GM18868 (cell line): ENCODE data around the gene UGP2.
"Not testable (repeated sequence)": the region's sequence is repeated elsewhere in the genome, so short reads cannot be mapped to it uniquely, and the experiment has no call there.

ENCODE experiments used
- ATAC-seq: cut with Tn5 transposase; IDR thresholded peaks from one replicate; pipeline ENCODE4 v1.9.1; 2021; ENCODE audit warnings: mild to moderate bottlenecking, moderate library complexity; ENCODE audit not compliant: unreplicated experiment

UGP2 gene

GRCh38 chr2:63841254-63842022 is at the start of gene UGP2:
UGP2 (plus strand) TSS chr2:63841896; CDS start chr2:63842186, 290 bp downstream.
- peak; percentile 65 for ATAC-seq

GRCh38 chr2:63792530-63792929 is 49.2 kb upstream of the UGP2 start:
- no peak for ATAC-seq

- no peak for ATAC-seq
Measured at GRCh38 chr2:63796366-63796765, 45.3 kb upstream of the UGP2 start.

GRCh38 chr2:63796796-63797195 is 44.9 kb upstream of the UGP2 start:
- no peak for ATAC-seq

- no peak for ATAC-seq
Measured at GRCh38 chr2:63801455-63801854, 40.2 kb upstream of the UGP2 start.

- no peak for ATAC-seq
Measured at GRCh38 chr2:63805412-63805811, 36.3 kb upstream of the UGP2 start.

GRCh38 chr2:63808036-63808435 is 33.7 kb upstream of the UGP2 start:
- not testable (repeated sequence) for ATAC-seq

GRCh38 chr2:63808911-63809310 is 32.8 kb upstream of the UGP2 start:
- not testable (repeated sequence) for ATAC-seq

- no peak for ATAC-seq
Measured at GRCh38 chr2:63811063-63811462, 30.6 kb upstream of the UGP2 start.

DNA sequence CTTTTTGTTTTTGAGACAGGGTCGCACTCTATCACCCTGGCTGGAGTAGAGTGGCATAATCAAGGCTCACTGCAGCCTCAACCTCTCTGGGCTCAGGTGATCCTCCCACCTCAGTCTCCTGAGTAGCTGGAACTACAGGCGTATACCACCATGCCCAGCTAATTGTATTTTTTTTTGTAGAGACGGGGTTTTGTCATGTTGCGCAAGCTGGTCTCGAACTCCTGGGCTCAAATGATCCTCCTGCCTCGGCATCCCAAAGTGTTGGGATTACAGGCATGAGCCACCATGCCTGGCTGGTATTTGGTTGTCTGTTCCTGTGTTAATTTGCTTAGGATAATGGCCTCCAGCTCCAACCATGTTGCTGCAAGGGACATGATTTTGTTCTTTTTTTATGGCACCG is 29.8 kb upstream of the UGP2 start:
- ATAC-seq = not testable (repeated sequence)

DNA sequence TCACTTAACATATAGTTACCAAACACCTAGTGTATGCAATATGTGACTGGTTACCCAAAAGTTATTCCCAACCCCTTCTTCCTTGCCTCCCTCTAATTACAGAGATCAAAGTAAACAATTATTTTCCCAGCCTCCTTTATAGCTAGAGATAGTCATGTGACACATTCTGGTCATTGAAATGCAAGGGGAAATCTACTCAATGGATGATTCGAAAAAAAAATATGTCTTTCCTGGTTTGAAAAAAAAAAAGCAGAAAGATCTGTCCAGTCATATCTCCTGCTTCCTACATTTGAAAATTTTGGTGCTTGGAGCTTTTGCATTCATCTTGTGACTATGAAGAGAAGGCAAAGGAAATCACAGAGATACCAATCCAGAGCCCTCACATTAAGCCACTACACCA is 27.6 kb upstream of the UGP2 start:
- no peak for ATAC-seq

DNA sequence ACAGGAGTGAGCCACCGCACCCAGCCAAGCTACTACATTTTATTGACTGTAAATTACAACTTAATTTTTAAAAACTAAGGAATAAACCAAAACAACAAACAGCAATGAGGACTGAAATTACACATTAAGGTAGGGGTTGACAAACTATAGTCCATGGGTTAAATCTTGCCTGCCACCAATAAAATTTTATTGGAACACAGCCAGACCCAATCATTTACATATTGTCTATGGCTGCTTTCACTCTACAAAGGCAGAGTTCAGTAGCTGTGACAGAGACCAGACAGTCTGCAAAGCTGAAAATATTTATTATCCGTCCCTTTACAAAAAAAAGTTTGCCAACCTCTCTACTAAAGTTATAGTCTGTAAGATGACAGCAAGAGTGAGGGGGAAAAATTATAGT is 24.3 kb upstream of the UGP2 start:
- ATAC-seq = no peak

- ATAC-seq = no peak
Measured at GRCh38 chr2:63818271-63818670, 23.4 kb upstream of the UGP2 start.

- no peak for ATAC-seq
Measured at GRCh38 chr2:63819256-63819655, 22.4 kb upstream of the UGP2 start.

DNA sequence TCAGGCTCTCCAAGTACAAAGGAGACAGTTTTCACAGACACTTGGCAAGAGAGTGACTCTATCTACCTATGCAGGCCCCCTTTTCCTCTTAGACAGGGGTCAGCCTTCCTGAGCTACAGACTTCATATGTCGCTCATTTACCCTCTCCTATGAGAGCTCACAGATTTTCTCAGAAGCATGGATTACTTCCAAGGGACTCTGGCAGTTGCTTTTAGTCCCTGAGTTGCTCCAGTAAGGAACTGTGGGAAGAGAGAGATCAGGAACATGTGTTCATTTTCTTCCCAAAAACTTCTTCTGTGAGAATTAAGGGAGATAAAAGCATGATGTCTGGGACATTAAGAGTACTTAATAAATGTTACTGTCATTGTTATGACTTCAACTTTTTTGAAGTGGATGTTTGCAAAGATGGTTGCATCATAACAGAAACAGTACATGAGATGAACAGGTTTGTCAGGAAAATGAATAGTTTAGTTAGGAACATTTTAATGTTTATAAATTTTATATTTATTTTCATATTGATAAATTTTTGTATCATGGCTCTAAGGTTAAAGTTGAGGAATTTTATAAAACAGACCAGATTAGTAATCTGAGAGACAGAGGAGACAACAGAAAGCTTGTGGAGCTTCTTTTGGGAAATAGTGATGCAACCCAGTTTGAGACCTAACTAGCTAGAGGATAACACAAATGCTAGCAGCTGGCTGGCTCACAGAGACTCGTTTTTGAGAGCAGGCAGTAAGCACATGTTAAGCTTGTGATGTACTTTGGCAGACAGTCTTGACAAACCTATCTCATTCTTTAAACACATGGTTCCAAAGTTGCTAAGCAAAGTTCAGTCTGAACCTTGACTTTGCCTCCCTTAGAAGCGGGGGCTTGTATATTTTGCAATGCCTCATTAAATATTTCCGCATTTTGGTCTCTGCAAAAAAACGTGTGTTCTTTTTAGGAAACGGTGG is 21.7 kb upstream of the UGP2 start:
- no peak for ATAC-seq

- no peak for ATAC-seq
Measured at GRCh38 chr2:63820969-63821368, 20.7 kb upstream of the UGP2 start.

GRCh38 chr2:63821396-63821795 is 20.3 kb upstream of the UGP2 start:
- no peak for ATAC-seq

DNA sequence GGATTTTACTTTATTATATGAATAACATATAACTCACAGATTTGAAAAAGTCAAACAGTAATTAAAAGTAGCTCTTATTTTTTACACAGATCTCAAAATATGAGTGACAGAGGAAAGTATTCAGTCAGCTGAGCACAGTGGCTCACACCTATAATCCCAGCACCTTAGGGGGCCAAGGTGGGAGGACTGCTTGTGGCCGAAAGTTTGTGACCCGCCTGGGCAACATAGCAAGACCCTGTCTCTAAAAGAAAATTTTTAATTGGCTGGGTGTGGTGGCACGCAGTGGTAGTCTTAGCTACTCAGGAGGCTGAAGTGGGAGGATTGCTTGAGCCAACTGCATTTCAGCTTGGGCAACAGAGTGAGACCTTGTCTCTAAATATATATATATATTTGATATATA is 19.2 kb upstream of the UGP2 start:
- ATAC-seq = no peak

- ATAC-seq = peak; percentile 53
Measured at GRCh38 chr2:63827749-63828148, 13.9 kb upstream of the UGP2 start.

DNA sequence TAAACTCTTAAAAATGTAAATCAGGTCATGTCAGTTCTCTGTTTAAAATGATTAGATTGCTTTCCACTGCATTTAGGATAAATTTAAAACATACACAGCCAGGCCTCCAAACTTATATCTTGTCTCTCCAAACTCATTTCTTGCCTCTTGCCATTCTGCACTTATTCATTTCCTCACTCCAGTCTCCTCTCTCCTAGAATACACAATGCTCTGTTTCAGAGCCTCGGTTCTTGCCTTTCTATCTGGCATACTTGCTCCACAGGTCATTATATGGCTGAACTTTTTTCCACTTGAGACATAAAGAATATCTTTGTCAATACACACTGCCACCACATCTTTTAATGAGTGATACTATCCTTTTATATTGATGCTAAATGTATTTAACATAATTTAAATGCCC is 10.5 kb upstream of the UGP2 start:
- ATAC-seq = no peak

DNA sequence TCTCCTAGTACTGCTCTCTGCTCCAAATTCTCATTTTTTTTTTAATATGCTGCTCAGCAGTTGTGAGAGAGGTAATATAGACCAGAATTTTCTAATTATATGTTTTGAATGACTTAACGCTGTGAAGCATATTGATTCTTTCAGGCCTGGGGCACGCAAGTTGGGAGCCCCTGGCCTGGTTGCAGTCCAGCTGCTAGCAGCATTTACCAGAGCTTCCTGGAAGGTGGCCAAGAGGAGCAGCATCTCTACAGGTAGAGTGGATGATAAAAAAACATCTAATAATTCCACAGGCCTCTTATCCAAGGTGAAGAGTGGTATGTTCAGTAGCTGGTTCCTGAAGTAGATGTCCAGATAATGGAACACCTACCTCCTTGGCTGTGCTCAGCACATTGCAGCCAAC is 7.3 kb upstream of the UGP2 start:
- ATAC-seq = no peak

DNA sequence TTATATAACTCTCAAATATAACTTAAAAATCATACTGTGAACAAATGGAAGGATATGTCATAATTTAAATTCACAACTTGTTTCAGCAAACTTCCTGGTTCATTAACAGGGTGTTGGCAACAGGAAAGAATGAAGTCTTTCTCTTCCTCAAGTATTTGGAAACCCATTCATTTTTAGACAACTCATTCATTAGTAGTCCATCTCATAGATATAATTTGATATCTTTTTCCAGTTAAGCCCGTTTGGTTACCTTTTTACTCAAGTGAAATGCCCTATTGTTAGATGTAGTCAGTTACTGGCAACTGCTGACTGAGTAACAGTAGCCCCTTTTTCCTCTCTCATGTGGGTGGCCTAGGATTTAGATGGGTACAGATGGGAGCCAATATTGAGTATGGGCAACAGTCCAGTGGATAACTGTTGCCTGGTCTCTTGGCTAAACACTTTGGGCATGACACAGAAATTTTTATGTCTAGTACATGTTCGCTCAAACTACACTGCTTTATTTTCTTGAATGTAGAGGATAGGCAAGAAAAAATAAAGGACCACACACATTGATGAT is 4.6 kb upstream of the UGP2 start:
- no peak for ATAC-seq
